Muscle of leg (tissue), 11 donors: ENCODE results near the gene FAAP100. TPM values are rescaled to one million over a fixed set of nuclear protein-coding genes. Genes with fewer than 3 reads are reported as not detected.
A peak's percentile ranks its signal among the peaks of the same experiment; 100 is the strongest.

Source experiments
- DNase-seq: peaks from one replicate; pipeline ENCODE4 v3.0.0; 2013
- H3K27ac ChIP-seq: one replicate; pipeline ENCODE4 v1.5.1; 2013; ENCODE audit warnings: mild to moderate bottlenecking, low read length, control low read depth
- H3K27me3 ChIP-seq: one replicate; pipeline ENCODE4 v1.6.1; 2013; ENCODE audit warnings: low read length; ENCODE audit not compliant: control insufficient read depth, insufficient read depth
- H3K36me3 ChIP-seq: one replicate; pipeline ENCODE4 v1.6.1; 2013; ENCODE audit warnings: low read length; ENCODE audit not compliant: control insufficient read depth, insufficient read depth
- H3K4me1 ChIP-seq: one replicate; pipeline ENCODE4 v1.6.1; 2013; ENCODE audit warnings: low read length; ENCODE audit not compliant: control insufficient read depth, insufficient read depth
- H3K4me3 ChIP-seq: one replicate; pipeline ENCODE4 v1.5.1; 2013; ENCODE audit warnings: low read length, control low read depth
- H3K9me3 ChIP-seq: replicated peaks from 2 replicates; pipeline ENCODE4 v1.6.1; 2013; ENCODE audit warnings: low read depth, low read length; ENCODE audit not compliant: control insufficient read depth
- WGBS: methylation state at CpG from one replicate; pipeline ENCODE4 v1.1.5; 2013; ENCODE audit warnings: missing lambda C conversion rate; ENCODE audit not compliant: insufficient coverage; 5-methylcytosine and 5-hydroxymethylcytosine counted together
- polyA plus RNA-seq, 8 donors: library from polyadenylated mRNA; unstranded; fragments of 120-200 nt; gene quantifications; one replicate each; pipeline versions ENCODE4 v1.2.1 to v1.2.3, GENCODE V29; 2013; ENCODE audit warnings: inconsistent platforms in 1 of 8, low replicate concordance in 1 of 8; ENCODE audit not compliant: insufficient read length in 8 of 8, insufficient read depth in 1 of 8
- total RNA-seq: library from RNA; stranded (reverse); fragments of 120-200 nt; gene quantifications from one replicate; pipeline ENCODE4 v1.2.4, GENCODE V29; 2013

The FAAP100 gene
- total and polyA plus RNA-seq, 9 donors, result 12.9 to 25.9 (median 20.4) TPM

DNA sequence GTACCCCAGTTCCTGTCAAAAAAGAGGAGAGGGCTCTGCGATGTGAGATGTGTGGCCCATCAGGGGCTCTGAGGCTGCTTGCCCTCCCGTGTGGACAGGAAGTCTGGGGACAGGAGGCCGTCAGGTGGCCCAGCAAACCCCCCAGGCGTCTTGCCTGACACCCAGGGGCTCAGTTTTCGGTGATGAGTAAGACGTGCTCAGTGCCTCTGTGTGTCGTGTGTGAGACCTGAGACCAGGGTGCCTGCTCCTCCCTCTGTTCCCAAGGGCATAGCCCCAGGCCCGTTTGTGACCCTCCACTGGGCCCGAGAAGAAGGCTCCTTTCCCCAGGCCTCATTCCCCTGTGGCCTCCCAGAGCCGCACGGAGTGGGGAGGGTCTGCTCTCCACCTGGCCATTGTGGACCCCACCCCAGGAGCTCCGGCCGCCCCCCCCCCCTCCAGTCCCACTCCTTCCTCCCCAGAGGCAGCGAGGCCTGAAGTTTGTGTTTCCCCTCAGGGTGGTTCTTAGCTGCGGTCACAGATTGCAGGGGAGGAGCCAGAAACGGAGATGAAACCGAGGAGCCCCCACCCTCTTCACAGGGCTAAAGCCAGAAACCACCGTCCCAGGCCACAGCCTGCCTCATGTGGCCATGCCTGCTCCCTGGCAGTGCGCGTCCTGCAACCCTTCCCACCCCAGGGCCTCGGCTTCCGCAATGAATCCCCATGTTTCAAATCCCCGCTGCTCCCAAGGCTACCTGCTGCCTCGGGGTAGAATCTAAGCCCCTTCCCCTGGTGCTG, 34.6 kb downstream of the FAAP100 start:
- Histone ChIP-seq H3K27me3 (peaks cover 30% of the 10 kb centered on the region), H3K4me1 (peaks cover 59% of the 10 kb centered on the region), H3K27ac (no peak overlapping the region), H3K9me3 (no peaks in the 10 kb centered on the region), H3K4me3 (no peak overlapping the region), H3K36me3 (peaks cover 9% of the 10 kb centered on the region)
- 61% methylated on average over 16 of the region's 24 CpGs for WGBS
- DNase-seq, result no peak

DNA sequence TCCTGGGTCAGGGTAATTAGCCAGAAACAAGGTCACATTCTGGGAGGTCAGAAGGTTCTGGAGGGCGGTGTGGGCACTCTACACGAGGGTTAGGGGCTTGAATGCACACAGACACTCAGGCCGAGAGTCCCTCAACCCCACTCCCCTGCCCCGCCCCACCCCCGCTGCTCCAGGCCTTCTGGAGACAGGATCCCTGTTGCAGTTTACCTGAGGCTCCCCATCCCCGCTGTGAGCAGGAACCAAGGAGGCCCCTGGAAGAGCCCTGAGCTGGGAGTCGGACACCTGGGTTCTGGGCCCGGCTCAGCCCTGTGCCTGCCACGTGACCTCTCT, 35.2 kb downstream of the FAAP100 start:
- peak overlapping the region; percentile 87 for H3K4me3 ChIP-seq
- no peaks in the 10 kb centered on the region for H3K9me3 ChIP-seq
- WGBS, result 90% methylated on average over 9 of the region's 9 CpGs
- H3K27ac ChIP-seq, result no peak overlapping the region
- H3K27me3 ChIP-seq, result peaks cover 29% of the 10 kb centered on the region
- no peak for DNase-seq
- peaks cover 59% of the 10 kb centered on the region for H3K4me1 ChIP-seq
- peaks cover 11% of the 10 kb centered on the region for H3K36me3 ChIP-seq

DNA sequence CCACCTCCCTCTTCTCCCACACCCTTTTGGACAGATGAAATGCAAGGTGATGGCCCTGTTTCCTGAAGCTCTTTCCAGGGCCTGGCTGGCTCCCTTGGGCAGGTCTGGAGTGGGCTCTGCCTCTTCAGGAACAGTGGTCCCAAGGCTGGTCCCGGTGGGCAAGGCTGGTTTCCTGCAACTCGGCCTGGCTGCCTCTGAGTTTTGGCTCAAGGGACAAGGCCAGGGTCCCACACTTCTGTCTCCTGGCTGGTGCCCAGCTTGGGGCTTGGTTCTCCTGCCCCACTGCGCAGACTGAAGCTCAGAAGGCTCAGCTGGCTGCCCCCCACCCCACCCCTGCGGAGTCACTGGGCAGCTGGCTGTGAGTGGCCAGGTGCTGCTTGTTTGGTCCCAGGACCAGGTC, 35.7 kb downstream of the FAAP100 start:
- Histone ChIP-seq H3K27ac (no peak overlapping the region), H3K27me3 (peaks cover 28% of the 10 kb centered on the region), H3K9me3 (no peaks in the 10 kb centered on the region), H3K4me3 (peak overlapping the region; percentile 87), H3K36me3 (peaks cover 17% of the 10 kb centered on the region), H3K4me1 (peaks cover 59% of the 10 kb centered on the region)
- 87% methylated on average over 4 of the region's 4 CpGs for WGBS
- DNase-seq, result no peak

DNA sequence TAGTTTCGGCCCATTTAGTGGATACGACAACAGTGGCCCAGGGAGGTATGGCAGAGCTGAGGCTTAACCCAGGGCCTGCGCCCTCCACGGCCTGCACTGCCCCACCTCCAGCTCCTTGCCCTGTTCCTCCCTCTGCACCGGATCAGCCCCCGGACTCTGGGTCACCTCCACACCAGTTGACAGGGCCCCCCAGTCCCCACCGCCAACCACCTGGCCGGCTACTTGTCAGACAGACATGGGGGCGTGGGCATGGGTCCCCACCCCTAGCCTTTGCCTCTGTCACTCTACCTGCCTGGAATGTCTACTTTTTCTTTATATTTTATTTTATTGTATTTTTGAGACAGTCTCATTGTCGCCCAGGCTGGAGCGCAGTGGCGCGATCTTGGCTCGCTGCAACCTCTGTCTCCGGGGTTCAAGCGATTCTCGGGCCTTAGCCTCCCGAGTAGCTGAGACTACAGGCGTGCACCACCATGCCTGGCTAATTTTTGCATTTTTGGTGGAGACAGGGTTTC, 36.6 kb downstream of the FAAP100 start:
- WGBS, result 77% methylated on average over 5 of the region's 19 CpGs
- Histone ChIP-seq H3K36me3 (peaks cover 25% of the 10 kb centered on the region), H3K4me1 (peaks cover 59% of the 10 kb centered on the region)

DNA sequence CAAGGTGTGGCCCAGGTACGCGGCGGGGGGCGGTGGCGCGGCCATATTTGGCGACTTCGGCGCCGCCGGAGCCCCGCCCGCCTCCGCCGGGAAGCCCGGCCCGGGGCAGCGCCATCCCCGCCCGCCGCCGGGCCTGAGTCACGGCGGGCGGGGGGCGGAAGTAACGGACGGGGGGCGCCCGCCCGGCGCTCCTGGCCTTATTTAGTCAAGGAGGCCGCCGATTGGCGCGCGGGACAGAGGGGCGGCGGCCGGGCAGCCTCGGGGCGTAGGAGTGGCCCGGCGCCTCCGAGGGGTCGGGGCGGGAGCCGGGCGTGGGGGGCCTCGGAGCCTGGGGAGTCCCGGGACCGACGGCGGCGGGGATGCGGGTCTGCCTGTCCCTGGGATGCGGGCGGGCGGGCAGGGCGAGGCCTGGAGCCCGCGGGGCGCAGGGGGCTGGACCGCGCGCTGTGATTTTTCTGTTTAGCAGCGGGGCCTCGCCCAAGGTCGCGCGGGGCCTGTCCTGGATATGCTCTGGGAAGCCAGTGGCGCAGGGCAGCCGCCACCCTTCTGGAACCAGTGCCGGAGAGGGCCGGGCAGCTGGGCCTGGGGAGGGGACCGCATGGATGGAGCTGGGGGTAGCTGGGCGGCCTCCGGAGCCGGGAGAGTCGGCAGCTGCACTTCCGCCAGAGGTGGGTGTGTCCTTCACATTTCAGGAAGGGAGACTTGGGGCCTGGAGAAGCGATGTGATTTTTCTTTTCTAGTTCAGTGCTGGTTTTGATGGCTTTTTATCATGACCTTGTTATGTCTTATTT, 37.2 kb downstream of the FAAP100 start:
- Histone ChIP-seq H3K27me3 (peaks cover 19% of the 10 kb centered on the region), H3K36me3 (peaks cover 32% of the 10 kb centered on the region), H3K27ac (peak overlapping the region; percentile 96), H3K9me3 (no peaks in the 10 kb centered on the region), H3K4me3 (peak overlapping the region; percentile 87), H3K4me1 (peaks cover 62% of the 10 kb centered on the region)
- WGBS, result under 1% methylated on average over 80 of the region's 82 CpGs
- peak; percentile 93 for DNase-seq

More for the DNA sequence above, 36.6 kb downstream of the FAAP100 start:
- Histone ChIP-seq H3K27ac (peak overlapping the region; percentile 94), H3K4me3 (peak overlapping the region; percentile 87), H3K9me3 (no peaks in the 10 kb centered on the region), H3K27me3 (peaks cover 24% of the 10 kb centered on the region)
- DNase-seq, result no peak

GRCh38 chr17:81514489-81514738, 37.7 kb downstream of the FAAP100 start:
- H3K27ac ChIP-seq, result peak overlapping the region; percentile 96
- 0% methylated on average over 27 of the region's 34 CpGs for WGBS
- H3K4me1 ChIP-seq, result peaks cover 61% of the 10 kb centered on the region

DNA sequence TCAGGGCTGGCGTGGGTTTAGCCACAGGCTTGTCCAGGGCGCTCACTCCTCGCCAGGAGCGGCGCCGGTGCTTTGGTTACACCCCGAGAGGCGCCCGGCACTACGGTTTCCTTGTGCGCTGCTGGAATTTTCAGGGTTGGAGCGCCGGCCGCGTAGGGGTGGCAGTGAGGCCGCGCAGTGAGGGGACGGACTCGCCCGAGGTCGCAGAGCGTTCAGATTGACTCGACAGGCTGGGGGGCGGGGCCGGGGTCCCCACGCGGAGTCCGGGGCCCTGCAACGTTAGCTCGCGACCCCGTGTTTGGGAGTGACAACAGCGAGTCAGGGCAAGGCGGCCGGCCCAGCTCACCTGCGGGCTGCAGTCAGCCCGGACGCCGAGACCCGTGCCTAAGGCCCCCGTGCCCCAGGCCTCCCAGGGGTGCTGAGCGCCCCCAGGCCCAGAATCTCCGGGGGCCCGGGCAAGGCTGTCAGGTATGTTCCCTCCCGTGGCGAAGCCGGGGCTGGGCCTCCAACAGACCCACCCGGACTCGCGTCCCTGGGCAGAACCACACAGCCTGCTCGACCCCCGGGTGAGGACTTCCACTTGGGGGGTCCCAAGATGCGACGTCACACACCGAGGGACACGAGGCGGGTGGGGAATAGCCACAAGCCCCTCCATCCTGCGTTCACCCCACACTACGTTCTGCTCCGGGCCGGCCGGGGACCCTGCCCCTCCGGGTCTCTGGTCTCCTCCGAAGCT, 38.2 kb downstream of the FAAP100 start:
- peaks cover 42% of the 10 kb centered on the region for H3K36me3 ChIP-seq
- peaks cover 61% of the 10 kb centered on the region for H3K4me1 ChIP-seq
- under 1% methylated on average over 61 of the region's 64 CpGs for WGBS

More at GRCh38 chr17:81514489-81514738, 37.7 kb downstream of the FAAP100 start:
- Histone ChIP-seq H3K4me3 (peak overlapping the region; percentile 87), H3K36me3 (peaks cover 37% of the 10 kb centered on the region), H3K9me3 (no peaks in the 10 kb centered on the region), H3K27me3 (peaks cover 13% of the 10 kb centered on the region)
- no peak for DNase-seq

DNA sequence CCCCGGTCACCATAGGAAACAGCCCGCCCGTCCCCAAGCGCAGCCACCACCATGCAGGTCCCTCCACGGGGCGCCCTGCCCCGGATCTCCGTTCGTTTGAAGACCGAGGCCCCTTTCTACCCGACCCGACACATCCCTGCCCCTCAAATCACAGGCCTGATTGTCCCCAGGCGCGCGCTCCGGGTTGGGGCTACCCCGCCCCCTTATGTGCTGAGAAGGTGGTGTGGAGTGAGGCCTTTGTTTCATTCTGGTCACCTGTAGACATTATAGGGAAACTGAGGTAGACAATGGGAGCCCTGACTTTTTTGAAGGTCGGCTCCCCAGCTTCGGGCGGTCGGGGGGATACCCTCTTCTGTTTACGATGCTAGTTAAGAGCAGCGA, 38.8 kb downstream of the FAAP100 start:
- Histone ChIP-seq H3K4me3 (peak overlapping the region; percentile 87), H3K36me3 (peaks cover 47% of the 10 kb centered on the region), H3K27ac (peak overlapping the region; percentile 96), H3K27me3 (peaks cover 6% of the 10 kb centered on the region), H3K4me1 (peaks cover 59% of the 10 kb centered on the region), H3K9me3 (no peaks in the 10 kb centered on the region)
- peak; percentile 80 for DNase-seq
- WGBS, result 1% methylated on average over 10 of the region's 23 CpGs

More for the DNA sequence above, 38.2 kb downstream of the FAAP100 start:
- DNase-seq, result peak; percentile 83
- Histone ChIP-seq H3K27ac (peak overlapping the region; percentile 96), H3K4me3 (peak overlapping the region; percentile 87), H3K9me3 (no peaks in the 10 kb centered on the region), H3K27me3 (peaks cover 11% of the 10 kb centered on the region)

DNA sequence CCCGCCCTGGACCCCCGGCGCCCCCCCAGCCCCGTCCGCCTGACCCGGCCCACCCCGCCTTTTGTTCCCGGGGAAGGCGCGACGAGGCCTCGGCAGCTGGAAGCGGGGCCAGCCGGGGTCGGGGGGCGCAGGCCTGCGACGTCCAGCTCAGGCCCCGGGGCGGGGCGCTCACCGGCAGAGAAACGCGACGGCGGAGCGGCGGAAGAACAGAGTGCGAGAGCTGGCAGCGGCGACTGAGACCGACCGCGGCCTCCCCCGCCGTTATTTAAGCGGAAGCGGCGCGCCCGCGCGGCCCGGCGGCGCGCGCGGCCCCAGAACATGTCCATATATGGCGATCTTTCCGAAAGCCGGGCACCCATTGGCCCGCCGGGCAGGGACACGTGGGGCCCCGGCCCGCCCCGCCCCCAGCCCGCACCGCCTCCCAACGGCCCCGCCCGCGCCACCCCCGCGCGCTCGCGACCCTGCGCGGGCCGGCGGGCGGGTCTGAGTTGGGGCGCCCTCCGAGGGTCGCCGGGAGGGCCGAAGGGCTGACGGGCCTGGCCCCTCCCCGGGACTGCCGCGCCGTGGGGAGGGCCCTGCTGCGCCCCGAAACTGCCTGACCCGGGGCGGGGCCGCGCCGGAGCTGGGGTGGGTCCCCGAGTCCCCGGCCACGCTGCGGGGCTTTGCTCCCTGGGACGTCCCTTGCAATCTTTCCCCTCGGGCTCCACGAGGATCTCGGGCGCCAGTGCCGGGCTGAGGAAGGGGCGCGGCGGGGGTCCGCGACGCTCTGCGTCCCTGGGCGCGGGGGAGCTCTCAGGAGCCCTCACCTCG, 39.4 kb downstream of the FAAP100 start, which contains the start of gene ACTG1:
Gene ACTG1 (minus strand): TSS at position 238 of the 810 bp plus-strand sequence. CDS start 445 bp downstream, outside the sequence.
- peak within 1 kb of the TSS; percentile 96 for H3K27ac ChIP-seq
- H3K27me3 ChIP-seq, result peaks cover under 1% of the 10 kb centered on the region
- H3K4me3 ChIP-seq, result peak within 1 kb of the TSS; percentile 100
- peak; percentile 98 for DNase-seq
- H3K4me1 ChIP-seq, result peaks cover 53% of the 10 kb centered on the region
- peaks cover 47% of the 10 kb centered on the region for H3K36me3 ChIP-seq
- H3K9me3 ChIP-seq, result no peaks in the 10 kb centered on the region
- WGBS, result under 1% methylated on average over 109 of the region's 111 CpGs
